GM18507 (cell line): Measurements from ENCODE around the gene NDUFA6.
"Not testable (repeated sequence)": the region's sequence is repeated elsewhere in the genome, so short reads cannot be mapped to it uniquely, and the experiment has no call there.

Experiments used
- DNase-seq: peaks from one replicate; pipeline ENCODE4 v3.0.0; 2011; ENCODE audit warnings: low read depth; ENCODE audit not compliant: insufficient read length; ENCODE audit errors: extremely low spot score
- FAIRE-seq: peaks from 2 replicates; lab custom pipeline; 2011; peaks lifted over from hg19 to GRCh38; lab: Jason Lieb, UNC

Gene NDUFA6

DNA sequence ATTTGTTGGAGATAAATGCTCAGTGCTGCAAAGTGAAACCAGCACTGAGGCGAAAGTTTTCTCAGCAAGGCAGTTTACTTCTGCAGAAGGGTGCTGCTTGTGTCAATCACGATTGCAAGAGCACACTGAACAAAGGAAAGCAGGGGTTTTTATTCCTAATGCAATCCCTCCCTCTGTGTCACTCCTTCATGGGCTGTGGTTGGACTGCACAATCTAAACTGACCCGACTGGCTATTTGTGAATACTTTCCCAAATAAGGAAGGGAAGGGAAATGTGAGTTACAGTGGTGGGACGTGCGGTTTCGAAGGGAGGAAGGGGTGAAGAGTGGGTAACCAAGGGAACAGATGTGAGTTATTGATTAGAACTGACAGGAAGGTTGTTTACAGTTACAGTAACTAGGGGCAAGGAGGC lies 24.9 kb upstream of the NDUFA6 start:
- not testable (repeated sequence) for DNase-seq
- FAIRE-seq, result peak; percentile 26

DNA sequence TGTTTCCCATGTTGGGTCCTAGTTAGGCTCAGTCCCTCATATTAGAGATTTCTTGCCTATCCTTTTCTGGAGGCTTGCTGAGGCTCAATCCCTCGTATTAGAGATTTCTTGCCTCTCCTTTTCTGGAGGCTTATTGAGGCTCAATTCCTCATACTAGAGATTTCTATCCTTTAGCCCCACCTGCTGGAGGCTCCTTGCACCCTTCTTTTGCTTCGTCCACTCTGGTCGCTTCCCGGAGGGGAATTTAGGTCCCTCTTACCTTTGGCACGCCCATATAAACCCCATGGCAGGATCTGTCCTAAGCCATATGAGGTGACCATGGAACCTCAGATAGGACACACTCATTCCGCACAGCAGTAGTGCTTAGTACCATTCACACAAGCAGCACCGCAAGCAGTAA lies 24.1 kb upstream of the NDUFA6 start:
- FAIRE-seq (no peak), DNase-seq (no peak)

- DNase-seq, FAIRE-seq: not testable (repeated sequence)
These were observed 22.2 kb upstream of the NDUFA6 start for GRCh38 chr22:42112793-42113192.

- no peak for FAIRE-seq
- DNase-seq, result no peak
These were observed 21.2 kb upstream of the NDUFA6 start for GRCh38 chr22:42111798-42112197.

DNA sequence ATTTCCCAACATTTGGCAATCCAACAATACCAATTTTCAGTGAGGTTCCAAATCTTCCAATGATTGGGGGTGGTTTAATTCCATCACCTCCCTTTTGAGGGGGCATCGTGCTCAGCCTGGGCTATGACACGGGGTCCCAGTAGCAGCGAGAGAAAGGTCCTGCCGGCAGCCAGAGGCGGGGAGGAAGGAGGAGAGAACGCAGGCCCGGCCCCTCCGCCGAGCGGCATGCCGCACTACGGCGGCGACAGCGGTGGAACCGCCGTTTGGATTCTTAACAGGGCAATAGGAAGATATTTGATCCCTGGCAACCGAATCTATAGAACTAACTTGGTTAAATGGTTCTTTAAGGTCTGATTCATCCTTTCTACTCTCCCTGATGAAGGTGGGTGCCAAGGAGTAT lies 18.3 kb upstream of the NDUFA6 start:
- FAIRE-seq (no peak), DNase-seq (no peak)

DNA sequence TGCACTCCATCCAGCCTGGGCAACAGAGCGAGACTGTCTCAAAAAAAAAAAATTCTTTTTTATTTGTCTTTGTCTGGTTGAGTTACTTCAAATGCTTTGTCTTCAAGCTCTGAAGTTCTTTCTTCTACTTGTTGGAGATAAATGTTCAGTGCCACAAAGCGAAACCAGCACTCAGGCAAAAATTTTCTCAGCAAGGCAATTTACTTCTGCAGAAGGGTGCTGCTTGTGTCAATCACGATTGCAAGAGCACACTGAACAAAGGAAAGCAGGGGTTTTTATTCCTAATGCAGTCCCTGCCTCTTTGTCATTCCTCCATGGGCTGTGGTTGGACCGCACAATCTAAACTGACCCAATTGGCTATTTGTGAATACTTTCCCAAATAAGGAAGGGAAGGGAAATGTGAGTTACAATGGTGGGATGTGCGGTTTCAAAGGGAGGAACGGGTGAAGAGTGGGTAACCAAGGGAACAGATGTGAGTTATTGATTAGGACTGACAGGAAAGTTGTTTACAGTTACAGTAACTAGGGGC lies 13.8 kb upstream of the NDUFA6 start:
- not testable (repeated sequence) for DNase-seq, FAIRE-seq

DNA sequence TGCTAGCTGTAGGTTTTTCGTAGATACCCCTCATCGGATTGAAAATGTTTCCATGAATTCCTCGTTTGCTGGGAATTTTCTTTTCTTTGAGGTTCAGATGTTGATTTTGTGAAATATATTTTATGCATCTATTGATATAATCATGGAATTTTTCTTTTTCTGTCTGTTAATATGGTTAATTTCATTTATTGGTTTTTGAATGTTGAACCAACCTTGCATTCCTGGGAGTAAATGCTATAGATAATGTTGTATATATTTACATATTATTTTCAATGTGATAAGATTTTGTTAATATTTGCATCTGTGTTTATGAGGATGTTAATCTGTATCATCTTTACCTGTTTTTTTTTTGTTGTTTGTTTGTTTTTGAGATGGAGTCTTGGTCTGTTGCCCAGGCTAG lies 10.6 kb upstream of the NDUFA6 start:
- DNase-seq (no peak), FAIRE-seq (no peak)

DNA sequence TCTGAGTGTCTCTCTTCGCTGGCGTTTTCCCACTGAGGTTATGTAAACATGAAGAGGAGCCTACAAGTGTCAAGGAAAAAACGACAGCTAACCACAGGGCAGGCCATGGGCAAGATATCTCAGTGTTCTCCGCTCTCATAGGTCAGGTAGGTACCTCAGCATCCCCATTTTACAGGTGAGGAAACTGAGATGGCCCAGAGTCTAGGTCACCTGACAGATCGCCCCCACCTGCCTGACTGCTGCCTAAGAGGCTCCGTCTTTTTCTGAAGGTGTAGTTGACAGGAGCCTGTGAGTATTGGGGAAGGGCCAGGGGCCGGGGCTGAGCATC lies 847 bp upstream of the NDUFA6 start:
- DNase-seq, result no peak
- no peak for FAIRE-seq

- no peak for DNase-seq
- FAIRE-seq, result no peak
These were observed 4.5 kb downstream of the NDUFA6 start for GRCh38 chr22:42086051-42086450.

DNA sequence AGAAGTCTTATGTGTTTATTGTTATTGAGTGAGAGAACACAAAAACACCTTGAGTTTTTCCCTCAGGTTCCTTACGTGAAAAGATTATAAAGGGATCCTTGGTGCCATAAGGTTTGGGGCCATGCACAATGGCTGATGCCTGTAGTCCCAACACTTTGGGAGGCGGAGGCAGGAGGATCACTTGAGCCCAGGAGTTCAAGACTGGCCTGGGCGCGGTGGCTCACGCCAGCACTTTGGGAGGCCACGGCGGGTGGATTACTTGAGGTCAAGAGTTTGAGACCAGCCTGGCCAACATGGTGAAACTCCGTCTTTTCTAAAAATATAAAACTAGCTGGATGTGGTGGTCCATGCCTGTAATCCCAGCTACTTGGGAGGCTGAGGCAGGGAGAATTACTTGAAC lies 5.7 kb downstream of the NDUFA6 start:
- FAIRE-seq (no peak), DNase-seq (no peak)

DNA sequence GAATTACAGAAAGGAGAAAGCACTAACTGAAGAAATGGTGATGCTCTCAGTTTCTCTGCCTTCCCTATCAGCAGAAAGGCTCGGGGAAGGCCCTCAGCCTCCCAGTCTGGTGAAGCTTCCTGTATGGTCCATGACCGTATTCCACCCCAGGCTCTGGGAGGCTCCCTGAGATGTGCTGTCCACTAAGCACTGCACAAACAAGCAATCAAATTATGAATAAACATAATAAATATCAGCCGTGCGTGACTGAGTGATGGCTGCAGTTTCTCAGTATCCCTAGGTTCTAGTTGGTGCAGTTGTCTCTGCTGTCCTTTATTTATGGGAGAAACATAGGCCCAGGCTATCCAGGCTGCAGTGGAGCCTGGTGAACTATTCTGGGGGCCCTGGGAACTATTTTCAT lies 7.5 kb downstream of the NDUFA6 start:
- FAIRE-seq, result no peak
- DNase-seq, result no peak

DNA sequence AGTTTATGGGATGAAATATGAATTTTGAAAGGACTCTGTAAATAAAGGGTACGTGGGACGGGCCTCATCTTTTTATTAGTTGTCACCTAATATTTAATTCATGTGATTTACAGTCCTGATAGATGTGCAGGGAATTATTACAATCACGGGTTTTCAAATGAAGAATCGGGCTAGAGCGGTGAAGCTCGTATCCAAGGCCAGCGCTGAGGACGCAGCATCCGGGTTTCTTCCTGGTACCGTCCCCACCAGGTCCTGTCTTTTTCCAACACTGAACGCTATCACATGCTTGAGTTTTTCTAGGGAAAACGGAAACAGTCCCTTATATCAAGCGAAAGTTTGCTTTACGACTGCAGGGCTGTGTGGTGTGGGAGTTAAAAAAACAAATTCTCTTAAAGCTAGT lies 10.3 kb downstream of the NDUFA6 start:
- DNase-seq, result no peak
- FAIRE-seq, result no peak

DNA sequence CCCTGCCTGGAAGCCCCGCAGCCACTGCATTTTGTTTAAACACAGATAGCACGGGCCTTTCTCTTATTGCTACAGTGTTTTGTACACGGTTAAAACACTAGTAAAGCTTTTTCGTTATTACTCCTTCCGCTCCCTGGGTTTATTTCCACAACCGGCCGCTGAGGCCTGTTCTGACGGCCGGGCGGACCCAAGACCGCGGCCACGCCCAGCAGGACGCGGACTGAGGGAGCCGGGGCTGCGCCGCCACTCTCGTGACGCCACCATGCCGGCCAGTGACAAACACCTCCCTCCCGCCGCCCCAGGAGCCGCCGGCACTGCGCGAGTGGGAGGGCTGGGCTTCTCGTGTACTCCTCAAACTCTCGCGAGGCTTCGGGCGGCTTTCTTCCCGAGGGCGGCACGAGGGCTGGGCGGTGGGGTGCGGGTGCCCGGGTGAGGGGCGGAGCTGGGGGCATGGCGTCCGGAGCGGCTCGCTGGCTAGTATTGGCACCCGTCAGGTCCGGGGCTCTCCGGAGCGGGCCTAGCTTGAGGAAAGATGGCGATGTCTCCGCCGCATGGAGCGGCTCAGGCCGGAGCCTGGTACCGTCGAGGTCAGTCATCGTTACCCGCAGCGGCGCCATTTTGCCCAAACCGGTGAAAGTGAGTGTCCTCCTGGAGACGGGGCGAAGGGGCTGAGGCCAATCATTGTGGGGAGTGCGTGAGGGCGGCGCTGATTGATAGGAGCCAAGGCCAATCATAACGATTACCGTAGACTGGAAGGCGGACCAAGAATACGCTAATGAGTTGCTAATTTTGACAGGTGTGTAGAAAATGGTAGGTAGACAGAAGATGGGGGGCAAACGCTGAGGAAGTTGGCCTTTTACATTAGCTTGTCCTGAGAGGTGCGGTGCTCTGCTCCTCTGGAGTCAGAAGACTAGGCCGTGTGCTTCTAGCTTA lies 11.0 kb downstream of the NDUFA6 start, which contains the start of gene SMDT1:
TSS of gene SMDT1 (plus strand) at position 382 of the 933 bp plus-strand sequence. CDS start at position 451, 69 bp downstream.
- DNase-seq (peak; percentile 96), FAIRE-seq (peak; percentile 99)

- FAIRE-seq, result peak; percentile 47
These were observed 11.9 kb downstream of the NDUFA6 start for GRCh38 chr22:42078469-42079318.

GRCh38 chr22:42077486-42078125 lies 13.0 kb downstream of the NDUFA6 start:
- no peak for FAIRE-seq
- DNase-seq, result no peak

More at GRCh38 chr22:42078469-42079318, 11.9 kb downstream of the NDUFA6 start:
- DNase-seq, result no peak

DNA sequence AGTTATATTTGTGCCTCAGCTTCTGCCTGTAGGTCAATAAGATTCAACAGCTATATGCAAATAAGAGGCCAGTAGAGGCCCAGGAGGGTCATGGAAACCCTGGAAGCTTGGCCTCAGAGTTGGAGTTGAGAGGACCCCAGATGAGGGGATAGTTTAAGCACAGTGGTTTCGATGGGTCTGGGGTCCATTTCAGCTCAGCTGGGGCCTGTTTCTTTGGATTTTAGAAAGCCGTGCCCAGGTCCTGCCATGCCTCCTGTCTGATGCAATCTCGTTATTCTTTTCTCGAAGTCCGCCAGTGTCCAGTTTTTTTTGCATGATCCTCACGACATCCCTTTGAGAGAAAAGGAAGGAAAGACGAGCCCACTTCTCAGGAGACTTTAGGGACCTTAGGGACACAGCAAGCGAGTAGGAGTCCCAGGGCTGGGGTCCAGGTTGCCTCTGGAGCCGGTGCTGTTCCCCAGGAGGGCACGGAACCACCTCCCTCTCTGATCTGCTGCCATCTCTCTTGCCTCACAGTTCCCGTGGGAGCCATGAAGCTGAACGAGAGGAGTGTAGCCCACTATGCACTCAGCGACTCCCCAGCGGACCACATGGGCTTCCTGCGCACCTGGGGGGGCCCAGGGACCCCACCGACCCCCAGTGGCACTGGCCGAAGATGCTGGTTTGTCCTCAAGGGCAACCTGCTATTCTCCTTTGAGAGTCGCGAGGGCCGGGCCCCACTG lies 13.6 kb downstream of the NDUFA6 start:
- FAIRE-seq (no peak), DNase-seq (no peak)

GRCh38 chr22:42074846-42075676 lies 15.5 kb downstream of the NDUFA6 start:
- no peak for DNase-seq
- FAIRE-seq, result no peak

GRCh38 chr22:42074132-42074811 lies 16.3 kb downstream of the NDUFA6 start, which contains the start of gene PHETA2:
PHETA2 (plus strand) TSS chr22:42074248; CDS start chr22:42077294, 3,046 bp downstream.
- DNase-seq (no peak), FAIRE-seq (peak; percentile 21)
